GM12874 (cell line): Measurements from ENCODE around the gene KRTAP9-9.

Experiments
- CTCF ChIP-seq: IDR thresholded peaks from 2 replicates; pipeline ENCODE4 v1.5.1; 2011; ENCODE audit warnings: low read depth, mild to moderate bottlenecking, control low read depth, low read length, moderate library complexity; ENCODE audit not compliant: insufficient read depth

KRTAP9-9 gene

GRCh38 chr17:41256291-41256685 lies 1.1 kb downstream of the KRTAP9-9 start:
- no peak for TF ChIP-seq CTCF

GRCh38 chr17:41258406-41258805 lies 3.2 kb downstream of the KRTAP9-9 start:
- TF ChIP-seq CTCF = no peak

- no peak for TF ChIP-seq CTCF
Observed at GRCh38 chr17:41263212-41263611, 8.0 kb downstream of the KRTAP9-9 start.

- no peak for TF ChIP-seq CTCF
Observed at GRCh38 chr17:41264599-41264998, 9.4 kb downstream of the KRTAP9-9 start.

- TF ChIP-seq CTCF = no peak
Observed at GRCh38 chr17:41265078-41265477, 9.9 kb downstream of the KRTAP9-9 start, which contains the start of gene KRTAP9-6. Gene KRTAP9-6 (plus strand): TSS chr17:41265378. CDS start chr17:41265378, 0 bp downstream.

GRCh38 chr17:41267711-41268110 lies 12.5 kb downstream of the KRTAP9-9 start:
- TF ChIP-seq CTCF = no peak

- no peak for TF ChIP-seq CTCF
Observed at GRCh38 chr17:41271858-41272257, 16.7 kb downstream of the KRTAP9-9 start.
